ENCODE data around the gene KCNJ15.

DNA sequence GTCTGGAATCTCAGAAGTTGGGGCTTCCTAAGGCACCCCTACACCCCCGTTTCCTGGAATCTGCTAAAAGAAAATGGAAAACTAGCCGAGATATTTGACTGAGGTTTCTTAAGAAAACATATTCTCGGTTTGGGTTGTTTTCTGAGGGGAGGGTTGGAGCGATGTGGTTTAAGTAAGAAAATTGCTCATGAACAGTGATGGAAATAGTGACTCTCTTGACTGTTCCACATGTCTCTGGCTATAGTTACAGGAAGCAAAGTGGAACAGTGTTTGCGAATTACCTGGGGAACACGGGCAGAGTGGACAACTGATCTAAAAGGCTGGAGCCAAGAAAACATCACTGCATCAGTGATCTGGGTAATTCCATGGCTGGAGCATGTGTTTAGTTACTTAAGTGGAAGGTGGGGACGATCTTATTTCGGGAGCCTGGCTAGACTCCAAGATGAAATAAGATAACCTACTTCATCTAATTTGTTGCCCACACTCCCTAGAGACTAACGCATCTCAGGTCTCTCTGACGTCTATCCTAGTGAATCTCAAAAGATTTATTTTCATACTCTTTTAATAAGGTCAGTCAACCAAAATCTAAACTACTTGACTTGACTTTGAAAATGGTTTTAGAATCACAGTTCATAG lies 92.4 kb downstream of the KCNJ15 start:
- TF ChIP-seq, protein P1, sequence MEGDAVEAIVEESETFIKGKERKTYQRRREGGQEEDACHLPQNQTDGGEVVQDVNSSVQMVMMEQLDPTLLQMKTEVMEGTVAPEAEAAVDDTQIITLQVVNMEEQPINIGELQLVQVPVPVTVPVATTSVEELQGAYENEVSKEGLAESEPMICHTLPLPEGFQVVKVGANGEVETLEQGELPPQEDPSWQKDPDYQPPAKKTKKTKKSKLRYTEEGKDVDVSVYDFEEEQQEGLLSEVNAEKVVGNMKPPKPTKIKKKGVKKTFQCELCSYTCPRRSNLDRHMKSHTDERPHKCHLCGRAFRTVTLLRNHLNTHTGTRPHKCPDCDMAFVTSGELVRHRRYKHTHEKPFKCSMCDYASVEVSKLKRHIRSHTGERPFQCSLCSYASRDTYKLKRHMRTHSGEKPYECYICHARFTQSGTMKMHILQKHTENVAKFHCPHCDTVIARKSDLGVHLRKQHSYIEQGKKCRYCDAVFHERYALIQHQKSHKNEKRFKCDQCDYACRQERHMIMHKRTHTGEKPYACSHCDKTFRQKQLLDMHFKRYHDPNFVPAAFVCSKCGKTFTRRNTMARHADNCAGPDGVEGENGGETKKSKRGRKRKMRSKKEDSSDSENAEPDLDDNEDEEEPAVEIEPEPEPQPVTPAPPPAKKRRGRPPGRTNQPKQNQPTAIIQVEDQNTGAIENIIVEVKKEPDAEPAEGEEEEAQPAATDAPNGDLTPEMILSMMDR (IDR thresholded peaks at IDR 0.05) = no peak
- TF ChIP-seq EP300 (IDR thresholded peaks at IDR 0.05) (no peak), POLR2A (IDR thresholded peaks at IDR 0.05) (no peak)

Measured in ovary (tissue), 3 donors.